AG09309 (cell line): ENCODE results near the gene MMP28.

ENCODE experiments used
- DNase-seq: peaks from one replicate; pipeline ENCODE4 v3.0.0-alpha.2; 2010; ENCODE audit warnings: low read depth
- H3K4me3 ChIP-seq: 2 replicates; pipeline ENCODE4 v1.5.1; 2011; ENCODE audit warnings: mild to moderate bottlenecking, low read depth, low read length, moderate library complexity; ENCODE audit not compliant: control insufficient read depth
- CTCF ChIP-seq: IDR thresholded peaks from 2 replicates; pipeline ENCODE4 v1.5.1; 2011; ENCODE audit warnings: mild to moderate bottlenecking, low read depth, low read length, inconsistent platforms; ENCODE audit not compliant: insufficient read depth, control insufficient read depth; ENCODE audit errors: missing control alignments

MMP28 gene

GRCh38 chr17:35729405-35729833, 66.0 kb downstream of the MMP28 start:
- DNase-seq: no peak
- H3K4me3 ChIP-seq: no peak overlapping the region
- TF ChIP-seq CTCF: no peak

GRCh38 chr17:35728551-35728950, 66.9 kb downstream of the MMP28 start:
- no peak for DNase-seq
- no peak overlapping the region for H3K4me3 ChIP-seq
- no peak for TF ChIP-seq CTCF

- H3K4me3 ChIP-seq: no peak overlapping the region
- no peak for TF ChIP-seq CTCF
- DNase-seq: no peak
Measured at GRCh38 chr17:35727635-35728034, 67.8 kb downstream of the MMP28 start.

DNA sequence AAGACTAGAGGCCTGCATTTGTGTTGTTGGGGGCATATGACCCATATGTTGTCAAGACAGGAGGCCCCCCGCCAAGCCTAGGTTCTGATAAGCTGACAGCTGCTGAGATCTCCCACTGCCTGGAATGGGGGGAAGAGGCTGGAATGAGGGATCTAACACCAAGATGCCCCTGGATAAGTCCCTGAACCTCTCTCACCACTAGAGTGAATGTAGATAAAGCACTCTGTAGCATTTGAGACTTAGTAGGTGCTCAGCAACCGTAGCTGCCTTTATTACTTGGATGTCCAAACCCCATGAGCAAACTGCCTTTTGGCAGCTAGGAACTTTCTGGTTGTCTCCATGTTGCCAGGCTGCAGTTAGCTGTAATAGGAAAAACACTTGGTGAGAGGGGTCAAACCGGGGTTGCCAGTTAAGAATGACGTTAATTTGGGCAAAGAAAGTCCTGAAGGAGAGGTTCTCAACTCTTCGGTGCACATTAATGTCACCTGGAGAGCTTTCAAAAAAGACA, 68.4 kb downstream of the MMP28 start:
- no peak for DNase-seq
- TF ChIP-seq CTCF: no peak
- H3K4me3 ChIP-seq: no peak overlapping the region

DNA sequence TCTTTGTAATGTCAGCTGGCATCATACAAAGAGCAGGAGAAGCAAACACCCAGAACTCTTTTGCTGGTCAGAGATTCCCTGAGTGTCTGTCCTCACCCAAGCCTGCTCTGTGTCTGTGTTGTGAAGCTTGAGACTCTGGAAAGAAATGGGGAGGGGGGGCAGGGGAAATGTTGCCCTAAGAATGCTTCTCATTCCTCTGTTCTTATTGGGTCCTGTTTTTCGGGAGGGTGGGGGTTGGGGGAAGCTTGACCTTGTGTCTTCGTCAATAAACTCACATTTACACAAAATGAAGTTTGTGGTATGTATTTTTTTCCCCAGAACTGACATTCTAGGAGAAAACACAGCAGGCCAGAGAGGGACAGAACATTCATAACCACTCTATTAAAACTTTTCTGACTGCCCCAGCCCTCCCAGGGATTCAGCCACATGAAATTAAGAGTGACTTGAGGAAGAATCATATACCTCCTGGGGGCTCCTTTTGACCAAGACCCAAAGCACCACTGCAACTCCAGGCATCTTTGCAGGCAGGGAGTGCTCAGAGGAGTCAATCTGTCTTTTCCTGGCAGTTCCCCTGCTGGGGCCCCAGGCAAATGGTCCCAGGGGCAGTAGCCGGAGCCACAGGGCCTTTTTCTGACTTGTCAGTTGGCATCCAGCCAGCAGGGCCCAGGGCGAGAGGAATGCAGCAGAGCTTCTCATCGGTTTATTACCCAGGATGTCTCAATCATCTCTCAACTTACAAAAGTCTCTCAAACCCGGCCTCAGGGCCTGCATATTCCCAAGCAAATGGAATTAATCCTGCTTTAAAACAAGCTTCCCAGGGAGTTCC, 69.1 kb downstream of the MMP28 start:
- H3K4me3 ChIP-seq: no peak overlapping the region
- peak; percentile 91 for DNase-seq
- no peak for TF ChIP-seq CTCF

GRCh38 chr17:35725802-35726126, 69.7 kb downstream of the MMP28 start:
- no peak for TF ChIP-seq CTCF
- no peak for DNase-seq

More at GRCh38 chr17:35725802-35726126, 69.7 kb downstream of the MMP28 start:
- H3K4me3 ChIP-seq: no peak overlapping the region
